Amniotic epithelial cell (primary cell): ENCODE data around the gene MAPT.
"Not testable (repeated sequence)": the region's sequence is repeated elsewhere in the genome, so short reads cannot be mapped to it uniquely, and the experiment has no call there.

Source experiments
- DNase-seq: peaks from one replicate; pipeline ENCODE4 v3.0.0-alpha.2; 2010; ENCODE audit warnings: low read depth

Gene MAPT

GRCh38 chr17:45952814-45953320, 58.5 kb downstream of the MAPT start:
- no peak for DNase-seq

GRCh38 chr17:45953561-45953960, 59.2 kb downstream of the MAPT start:
- no peak for DNase-seq

GRCh38 chr17:45954914-45955313, 60.6 kb downstream of the MAPT start:
- no peak for DNase-seq

- DNase-seq: no peak
Measured at GRCh38 chr17:45955326-45955725, 61.0 kb downstream of the MAPT start.

- no peak for DNase-seq
Measured at GRCh38 chr17:45956090-45956489, 61.7 kb downstream of the MAPT start.

GRCh38 chr17:45956746-45957145, 62.4 kb downstream of the MAPT start:
- not testable (repeated sequence) for DNase-seq

GRCh38 chr17:45958307-45958706, 64.0 kb downstream of the MAPT start:
- no peak for DNase-seq

- no peak for DNase-seq
Measured at GRCh38 chr17:45958994-45959665, 64.8 kb downstream of the MAPT start.

- DNase-seq: no peak
Measured at GRCh38 chr17:45960311-45960710, 66.0 kb downstream of the MAPT start.

GRCh38 chr17:45961206-45961605, 66.9 kb downstream of the MAPT start:
- DNase-seq: no peak

- DNase-seq: no peak
Measured at GRCh38 chr17:45962221-45962972, 68.0 kb downstream of the MAPT start.

- no peak for DNase-seq
Measured at GRCh38 chr17:45963283-45963682, 68.9 kb downstream of the MAPT start.

- no peak for DNase-seq
Measured at GRCh38 chr17:45963889-45964288, 69.5 kb downstream of the MAPT start.

GRCh38 chr17:45964634-45965033, 70.3 kb downstream of the MAPT start:
- no peak for DNase-seq

- DNase-seq: no peak
Measured at GRCh38 chr17:45965812-45966211, 71.5 kb downstream of the MAPT start.

GRCh38 chr17:45966606-45967280, 72.4 kb downstream of the MAPT start:
- no peak for DNase-seq

- no peak for DNase-seq
Measured at GRCh38 chr17:45967378-45967777, 73.0 kb downstream of the MAPT start.

GRCh38 chr17:45968732-45969131, 74.4 kb downstream of the MAPT start:
- DNase-seq: no peak

- no peak for DNase-seq
Measured at GRCh38 chr17:45969726-45970125, 75.4 kb downstream of the MAPT start.

- DNase-seq: no peak
Measured at GRCh38 chr17:45970659-45971058, 76.3 kb downstream of the MAPT start.

- DNase-seq: no peak
Measured at GRCh38 chr17:45971698-45972141, 77.4 kb downstream of the MAPT start.

GRCh38 chr17:45972531-45972930, 78.2 kb downstream of the MAPT start:
- no peak for DNase-seq
